ENCODE results near the gene TOM1. TPM values are rescaled to one million over a fixed set of nuclear protein-coding genes. Genes with fewer than 3 reads are reported as not detected.

TOM1 gene
- total and polyA plus RNA-seq, 2 experiments from 2014 or later = 108 to 114 TPM

DNA sequence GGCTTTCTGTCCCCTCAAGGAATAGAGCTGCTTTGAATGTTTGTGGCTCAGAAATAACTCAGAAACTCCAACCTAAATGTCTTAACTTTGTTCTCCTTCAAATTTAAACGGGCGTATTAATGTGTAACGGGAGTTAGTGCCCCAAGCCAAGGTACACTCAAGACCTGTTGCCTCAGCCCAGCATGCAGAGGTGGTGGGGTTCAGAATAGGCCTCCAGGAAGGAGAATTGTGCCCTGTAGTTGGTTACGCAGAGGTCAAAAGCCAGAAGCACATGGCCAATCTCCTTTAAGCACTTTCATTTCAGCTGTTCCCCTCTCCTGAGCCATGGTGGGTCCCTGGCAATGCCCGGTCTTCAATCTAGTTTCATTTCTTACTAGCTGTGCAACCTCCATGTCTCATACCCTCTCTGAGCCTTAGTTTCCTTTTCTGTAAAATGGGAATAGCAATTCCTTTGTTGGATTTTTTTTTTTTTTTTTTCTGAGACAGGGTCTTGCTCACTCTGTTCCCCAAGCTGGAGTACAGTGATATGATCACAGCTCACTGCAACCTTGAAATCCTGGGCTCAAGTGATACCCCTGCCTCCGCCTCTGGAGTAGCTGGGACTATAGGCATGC lies 85.4 kb downstream of the TOM1 start:
- H3K36me3 ChIP-seq (replicated peaks; ENCODE audit: insufficient read depth, low read depth) = no peaks in the 10 kb centered on the region
- H4K20me1 ChIP-seq (ENCODE audit: insufficient read depth, poor library complexity, severe bottlenecking) = no peaks in the 10 kb centered on the region
- no peak overlapping the region for H2AFZ ChIP-seq
- no peak overlapping the region for H3K4me3 ChIP-seq
- H3K79me2 ChIP-seq = peaks cover 20% of the 10 kb centered on the region
- no peaks in the 10 kb centered on the region for H3K27me3 ChIP-seq
- DNase-seq (ENCODE audit: low spot score) = no peak
- H3K4me1 ChIP-seq (ENCODE audit: insufficient read depth) = peaks cover 19% of the 10 kb centered on the region
- TF ChIP-seq EZH2 (IDR thresholded peaks at IDR 0.05; ENCODE audit: borderline replicate concordance) = no peak
- TF ChIP-seq EZH2phosphoT487 (IDR thresholded peaks at IDR 0.05; ENCODE audit: low read depth, severe bottlenecking, unreplicated experiment) = no peak
- H3K9me3 ChIP-seq (ENCODE audit: low read depth) = no peaks in the 10 kb centered on the region
- no peaks in the 10 kb centered on the region for H3K9me2 ChIP-seq (replicated peaks; ENCODE audit: insufficient read depth)
- 81% methylated on average over 6 of the region's 6 CpGs for WGBS (ENCODE audit: low lambda C conversion rate, missing lambda C conversion rate)
- no peak overlapping the region for H3K4me2 ChIP-seq
- H3K27ac ChIP-seq = no peak overlapping the region

- H3K9me3 ChIP-seq (ENCODE audit: low read depth) = no peaks in the 10 kb centered on the region
- no peaks in the 10 kb centered on the region for H3K27me3 ChIP-seq
- peaks cover 6% of the 10 kb centered on the region for H3K4me1 ChIP-seq (ENCODE audit: insufficient read depth)
- H3K4me3 ChIP-seq = no peak overlapping the region
- no peaks in the 10 kb centered on the region for H3K9me2 ChIP-seq (replicated peaks; ENCODE audit: insufficient read depth)
- WGBS (ENCODE audit: low lambda C conversion rate, missing lambda C conversion rate) = 97% methylated on average over 19 of the region's 19 CpGs
- TF ChIP-seq EZH2 (IDR thresholded peaks at IDR 0.05; ENCODE audit: borderline replicate concordance) (no peak), EZH2phosphoT487 (IDR thresholded peaks at IDR 0.05; ENCODE audit: low read depth, severe bottlenecking, unreplicated experiment) (no peak)
- TF ChIP-seq, protein P1, sequence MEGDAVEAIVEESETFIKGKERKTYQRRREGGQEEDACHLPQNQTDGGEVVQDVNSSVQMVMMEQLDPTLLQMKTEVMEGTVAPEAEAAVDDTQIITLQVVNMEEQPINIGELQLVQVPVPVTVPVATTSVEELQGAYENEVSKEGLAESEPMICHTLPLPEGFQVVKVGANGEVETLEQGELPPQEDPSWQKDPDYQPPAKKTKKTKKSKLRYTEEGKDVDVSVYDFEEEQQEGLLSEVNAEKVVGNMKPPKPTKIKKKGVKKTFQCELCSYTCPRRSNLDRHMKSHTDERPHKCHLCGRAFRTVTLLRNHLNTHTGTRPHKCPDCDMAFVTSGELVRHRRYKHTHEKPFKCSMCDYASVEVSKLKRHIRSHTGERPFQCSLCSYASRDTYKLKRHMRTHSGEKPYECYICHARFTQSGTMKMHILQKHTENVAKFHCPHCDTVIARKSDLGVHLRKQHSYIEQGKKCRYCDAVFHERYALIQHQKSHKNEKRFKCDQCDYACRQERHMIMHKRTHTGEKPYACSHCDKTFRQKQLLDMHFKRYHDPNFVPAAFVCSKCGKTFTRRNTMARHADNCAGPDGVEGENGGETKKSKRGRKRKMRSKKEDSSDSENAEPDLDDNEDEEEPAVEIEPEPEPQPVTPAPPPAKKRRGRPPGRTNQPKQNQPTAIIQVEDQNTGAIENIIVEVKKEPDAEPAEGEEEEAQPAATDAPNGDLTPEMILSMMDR (IDR thresholded peaks at IDR 0.05; ENCODE audit: poor library complexity) = no peak
- no peaks in the 10 kb centered on the region for H4K20me1 ChIP-seq (ENCODE audit: insufficient read depth, poor library complexity, severe bottlenecking)
- H3K36me3 ChIP-seq (replicated peaks; ENCODE audit: insufficient read depth, low read depth) = no peaks in the 10 kb centered on the region
- no peak overlapping the region for H3K4me2 ChIP-seq
- H3K79me2 ChIP-seq = peaks cover 13% of the 10 kb centered on the region
- H2AFZ ChIP-seq = no peak overlapping the region
- DNase-seq (ENCODE audit: low spot score) = no peak
- H3K27ac ChIP-seq = no peak overlapping the region
These were observed 87.1 kb downstream of the TOM1 start for GRCh38 chr22:35386670-35387288.

- 91% methylated on average over 4 of the region's 5 CpGs for WGBS (ENCODE audit: low lambda C conversion rate, missing lambda C conversion rate)
These were observed 91.2 kb downstream of the TOM1 start for GRCh38 chr22:35390933-35391332.

DNA sequence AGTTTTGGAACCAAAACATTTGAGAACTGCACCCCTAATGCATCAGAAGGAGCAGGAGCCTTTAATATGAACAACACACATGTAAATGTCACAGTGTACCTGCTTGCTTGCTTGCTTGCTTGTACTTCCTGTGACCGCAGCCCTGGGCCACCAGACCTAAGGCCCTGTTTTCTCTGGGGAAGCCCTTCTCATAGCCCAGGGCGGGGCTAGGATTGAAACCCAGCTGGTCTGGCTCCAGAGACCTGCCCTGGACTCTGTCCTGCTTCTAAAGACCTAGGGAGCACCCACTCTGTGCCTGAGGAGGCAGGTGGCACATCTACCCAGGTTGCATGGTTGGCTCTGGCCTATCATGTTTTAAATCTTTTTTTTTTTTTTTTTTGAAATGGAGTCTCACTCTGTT lies 92.7 kb downstream of the TOM1 start:
- 97% methylated on average over 2 of the region's 2 CpGs for WGBS (ENCODE audit: low lambda C conversion rate, missing lambda C conversion rate)

More at GRCh38 chr22:35390933-35391332, 91.2 kb downstream of the TOM1 start:
- H4K20me1 ChIP-seq (ENCODE audit: insufficient read depth, poor library complexity, severe bottlenecking) = no peaks in the 10 kb centered on the region
- TF ChIP-seq EZH2phosphoT487 (IDR thresholded peaks at IDR 0.05; ENCODE audit: low read depth, severe bottlenecking, unreplicated experiment) (no peak), EZH2 (IDR thresholded peaks at IDR 0.05; ENCODE audit: borderline replicate concordance) (no peak)
- TF ChIP-seq, protein P1 (IDR thresholded peaks at IDR 0.05; ENCODE audit: poor library complexity) = no peak
- no peaks in the 10 kb centered on the region for H3K27me3 ChIP-seq
- no peaks in the 10 kb centered on the region for H3K9me3 ChIP-seq (ENCODE audit: low read depth)
- no peaks in the 10 kb centered on the region for H3K79me2 ChIP-seq
- no peak overlapping the region for H3K4me3 ChIP-seq
- no peak for DNase-seq (ENCODE audit: low spot score)
- H3K27ac ChIP-seq = no peak overlapping the region
- no peaks in the 10 kb centered on the region for H3K4me1 ChIP-seq (ENCODE audit: insufficient read depth)
- no peak overlapping the region for H2AFZ ChIP-seq
- no peaks in the 10 kb centered on the region for H3K9me2 ChIP-seq (replicated peaks; ENCODE audit: insufficient read depth)
- no peaks in the 10 kb centered on the region for H3K36me3 ChIP-seq (replicated peaks; ENCODE audit: insufficient read depth, low read depth)
- no peak overlapping the region for H3K4me2 ChIP-seq

More for the DNA sequence above, 92.7 kb downstream of the TOM1 start:
- Histone ChIP-seq H3K4me2 (no peak overlapping the region), H2AFZ (no peak overlapping the region), H3K9me2 (replicated peaks; ENCODE audit: insufficient read depth) (no peaks in the 10 kb centered on the region), H3K4me1 (ENCODE audit: insufficient read depth) (no peaks in the 10 kb centered on the region), H3K4me3 (no peak overlapping the region), H3K27me3 (no peaks in the 10 kb centered on the region), H3K9me3 (ENCODE audit: low read depth) (no peaks in the 10 kb centered on the region), H3K36me3 (replicated peaks; ENCODE audit: insufficient read depth, low read depth) (no peaks in the 10 kb centered on the region), H4K20me1 (ENCODE audit: insufficient read depth, poor library complexity, severe bottlenecking) (no peaks in the 10 kb centered on the region), H3K79me2 (no peaks in the 10 kb centered on the region), H3K27ac (no peak overlapping the region)
- TF ChIP-seq EZH2phosphoT487 (IDR thresholded peaks at IDR 0.05; ENCODE audit: low read depth, severe bottlenecking, unreplicated experiment) = no peak
- TF ChIP-seq EZH2 (IDR thresholded peaks at IDR 0.05; ENCODE audit: borderline replicate concordance) = no peak
- TF ChIP-seq, protein P1 (IDR thresholded peaks at IDR 0.05; ENCODE audit: poor library complexity) = no peak
- no peak for DNase-seq (ENCODE audit: low spot score)
